Amniotic stem cell (primary cell): ENCODE measurements around the gene SLC2A6.

Experiments used
- DNase-seq: peaks from one replicate; lab custom pipeline; 2025; lab: John Stamatoyannopoulos, UW

SLC2A6 gene

DNA sequence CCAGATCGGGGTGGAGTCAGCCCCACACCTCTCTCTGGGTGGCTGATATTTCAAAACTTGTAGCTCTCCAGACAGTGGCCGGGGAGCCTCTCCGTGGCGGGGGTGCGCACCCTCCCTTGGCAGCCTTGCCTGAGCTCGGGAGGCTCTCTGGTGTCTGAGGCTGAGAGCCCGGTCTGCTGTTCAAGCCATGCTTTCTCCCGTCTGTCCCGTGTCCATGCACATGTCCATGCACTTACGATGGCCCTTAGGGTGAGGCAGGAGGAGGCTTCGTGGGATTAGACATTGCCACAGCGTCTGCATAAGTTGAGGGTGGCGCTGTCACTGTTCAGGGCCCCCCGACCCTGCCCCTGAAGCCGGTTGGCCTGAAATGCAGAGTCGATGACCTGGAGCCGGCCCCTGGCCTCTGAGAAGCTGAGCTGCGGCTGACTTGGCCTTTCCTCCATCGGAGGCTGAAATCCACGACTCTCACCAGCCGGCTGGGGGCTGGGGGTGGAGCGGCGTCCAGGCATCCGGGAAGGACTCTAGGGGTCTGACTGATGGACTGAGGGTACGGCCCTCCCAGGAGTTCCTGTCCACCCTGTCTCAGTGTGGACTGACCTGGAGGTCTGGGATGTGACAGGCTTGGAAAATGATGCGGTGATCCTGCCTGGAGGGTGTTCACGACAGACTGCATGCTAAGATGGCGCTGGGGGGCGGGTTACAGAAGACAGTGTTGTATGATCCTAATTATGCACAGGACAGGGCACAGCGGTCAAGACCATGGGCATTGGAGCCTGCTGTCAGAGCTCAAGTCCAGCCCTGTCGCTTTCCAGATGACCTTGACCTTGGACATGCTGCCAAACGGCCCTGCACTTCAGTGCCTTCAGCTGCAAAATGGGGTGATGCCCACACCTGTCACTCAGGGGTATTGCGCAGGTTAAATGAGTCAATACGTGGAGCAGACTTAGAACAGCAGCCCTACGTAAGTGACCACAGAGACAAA, 18.3 kb upstream of the SLC2A6 start:
- no peak for DNase-seq

DNA sequence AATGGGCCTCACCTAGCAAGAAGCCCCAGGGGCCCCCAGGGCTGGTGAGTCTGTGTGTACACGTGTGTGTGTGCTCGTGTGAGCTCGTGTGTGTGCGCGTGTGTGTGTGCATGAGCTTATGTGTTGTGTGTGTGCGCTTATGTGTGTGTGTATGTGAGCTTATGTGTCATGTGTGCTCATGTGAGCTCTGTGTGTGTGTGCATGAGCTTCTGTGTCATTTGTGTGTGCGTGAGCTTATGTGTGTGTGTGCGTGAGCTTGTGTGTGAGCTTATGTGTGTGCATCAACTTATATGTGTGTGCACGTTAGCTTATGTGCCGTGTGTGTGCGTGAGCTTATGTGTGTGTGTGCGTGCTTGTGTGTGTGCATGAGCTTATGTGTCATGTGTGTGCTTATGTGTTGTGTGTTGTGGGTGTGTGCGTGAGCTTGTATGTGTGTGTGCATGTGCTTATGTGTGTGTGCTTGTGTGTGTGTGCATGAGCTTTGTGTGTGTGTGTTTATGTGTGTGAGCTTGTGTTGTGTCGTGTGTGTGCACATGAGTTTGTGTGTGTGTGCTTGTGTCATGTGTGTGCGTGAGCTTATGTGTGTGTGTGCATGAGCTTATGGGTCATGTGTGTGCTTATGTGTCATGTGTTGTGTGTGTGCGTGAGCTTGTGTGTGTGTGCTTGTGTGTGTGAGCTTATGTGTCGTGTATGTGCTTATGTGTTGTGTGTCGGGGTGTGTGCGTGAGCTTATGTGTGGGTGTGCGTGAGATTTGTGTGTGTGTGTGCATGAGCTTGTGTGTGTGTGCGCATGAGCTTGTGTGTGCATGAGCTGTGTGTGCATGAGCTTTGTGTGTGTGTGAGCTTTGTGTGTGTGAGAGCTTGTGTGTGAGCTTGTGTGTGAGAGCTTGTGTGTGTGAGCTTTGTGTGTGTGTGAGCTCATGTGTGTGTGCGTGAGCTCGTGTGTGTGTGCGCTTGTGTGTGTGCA, 16.7 kb upstream of the SLC2A6 start:
- no peak for DNase-seq

DNA sequence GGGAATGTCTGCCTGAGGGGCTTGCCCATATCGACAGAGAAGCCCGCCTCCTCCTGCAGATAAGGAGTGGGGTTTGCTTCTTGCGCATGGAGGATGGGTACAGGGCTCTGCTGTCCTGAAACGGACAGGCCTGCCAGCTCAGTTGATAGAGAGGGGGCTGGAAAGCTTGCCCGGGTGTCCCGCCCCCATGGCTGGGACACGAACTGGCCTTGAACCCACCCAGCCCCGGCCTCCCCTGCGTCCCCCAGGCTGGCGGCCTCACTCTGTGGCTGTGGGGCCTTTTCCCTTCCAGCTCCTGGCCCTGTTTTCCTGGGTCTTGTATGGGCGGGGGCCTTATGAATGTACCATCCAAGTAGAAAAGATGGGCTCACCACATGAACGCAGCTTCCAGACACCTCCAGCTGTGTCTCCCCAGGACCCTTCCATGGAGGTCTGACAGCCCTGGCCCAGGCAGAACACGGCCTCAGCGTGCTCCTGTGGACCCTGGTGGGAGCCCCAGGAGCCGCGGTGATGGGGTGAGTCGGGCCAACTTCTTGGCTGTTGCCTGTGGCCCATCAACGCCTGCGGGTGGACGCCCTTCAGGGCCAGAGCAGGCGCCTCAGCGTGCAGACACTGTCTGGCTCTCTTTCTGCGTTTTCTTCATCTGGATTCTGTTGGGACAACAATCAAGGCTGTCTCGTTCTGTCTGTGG, 15.9 kb upstream of the SLC2A6 start:
- DNase-seq, result no peak

DNA sequence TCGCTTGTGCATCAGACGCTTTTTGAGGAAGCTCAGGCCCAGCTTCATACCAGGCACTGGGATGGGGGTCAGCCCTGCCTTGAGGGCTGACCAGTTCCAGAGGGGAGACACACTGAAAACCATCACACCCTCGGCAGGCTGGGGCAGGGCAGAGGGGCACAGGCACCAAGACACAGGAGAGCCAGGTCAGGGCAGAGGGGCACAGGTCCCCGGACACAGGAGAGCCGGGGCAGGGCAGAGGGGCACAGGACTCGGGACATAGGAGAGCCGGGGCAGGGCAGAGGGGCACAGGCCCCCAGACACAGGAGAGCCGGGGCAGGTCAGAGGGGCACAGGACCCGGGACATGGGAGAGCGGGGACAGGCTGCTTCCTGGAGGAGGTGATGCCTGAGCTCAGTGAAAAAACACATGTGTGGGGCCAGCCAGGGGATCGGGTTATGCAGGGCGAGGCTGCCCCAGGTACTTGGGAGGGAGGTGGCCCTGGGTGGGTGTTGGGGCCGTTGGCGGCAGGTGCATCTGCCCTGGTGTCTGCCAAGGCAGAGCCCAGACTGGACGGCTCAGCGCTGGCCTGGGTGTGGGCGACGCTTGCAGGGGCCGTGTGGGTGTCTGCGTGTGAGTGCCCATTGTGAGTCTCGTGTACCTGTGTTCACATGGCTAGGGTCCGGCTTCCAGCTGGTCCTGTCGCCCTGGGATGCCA, 15.1 kb upstream of the SLC2A6 start:
- DNase-seq, result no peak

DNA sequence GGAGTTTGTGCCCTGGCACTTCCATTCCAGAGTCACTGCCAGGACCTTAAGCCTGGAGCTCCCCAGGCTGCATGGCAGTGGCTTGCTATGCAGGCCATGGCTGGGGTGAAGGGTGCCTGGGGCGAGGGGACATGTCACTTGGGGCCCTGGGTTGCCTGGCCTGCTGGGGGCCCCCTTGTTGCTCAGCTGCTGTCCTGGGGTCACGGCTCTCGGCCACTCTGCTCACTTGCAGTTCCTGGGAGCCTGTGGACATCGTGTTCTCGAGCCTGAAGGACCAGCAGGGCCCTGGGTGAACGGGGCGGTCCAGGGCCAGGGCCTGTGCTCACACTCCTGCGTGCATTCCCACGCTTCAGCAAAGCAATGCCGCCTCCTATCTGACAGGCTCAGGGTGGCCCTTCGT, 14.5 kb upstream of the SLC2A6 start:
- no peak for DNase-seq

GRCh38 chr9:133492061-133493021, 13.4 kb upstream of the SLC2A6 start:
- DNase-seq, result no peak

- DNase-seq, result no peak
Measured at GRCh38 chr9:133491656-133491925, 12.7 kb upstream of the SLC2A6 start.

DNA sequence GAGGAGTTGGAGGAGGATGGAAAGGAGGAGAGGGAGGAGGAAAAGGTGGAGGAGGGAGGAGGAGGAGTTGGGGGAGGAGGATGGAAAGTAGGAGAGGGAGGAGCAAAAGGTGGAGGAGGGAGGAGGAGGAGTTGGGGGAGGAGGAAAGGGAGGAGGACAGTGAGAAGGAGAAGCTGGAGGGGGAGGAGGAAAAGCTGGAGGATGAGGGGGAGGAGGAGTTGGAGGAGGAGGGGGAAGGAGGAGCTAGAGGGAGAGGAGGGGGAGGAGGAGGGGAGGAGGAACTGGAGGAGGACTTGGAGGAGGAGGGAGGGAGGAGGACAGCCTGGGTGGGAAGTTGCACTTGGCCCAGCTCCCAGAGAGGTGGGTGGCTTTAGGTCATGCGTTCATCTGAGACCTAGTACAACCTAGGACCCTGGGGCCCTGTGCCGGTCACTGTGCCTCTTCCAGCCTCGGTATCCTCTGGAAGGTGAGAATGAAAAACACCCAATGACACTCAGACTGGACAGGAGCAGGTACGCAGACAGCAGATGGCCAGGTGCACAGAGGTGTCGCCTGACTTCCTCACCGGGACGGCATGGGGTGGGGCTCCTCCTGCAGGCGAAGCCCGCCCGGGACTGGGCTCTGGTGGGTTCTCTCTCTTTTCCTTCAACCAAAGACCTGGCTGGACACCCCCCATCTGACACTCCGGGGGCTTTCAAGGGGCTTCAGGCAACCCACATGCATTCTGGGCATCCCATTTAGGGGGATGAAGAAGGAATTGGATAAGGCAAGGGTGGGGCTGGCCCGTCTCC, 12.2 kb upstream of the SLC2A6 start:
- no peak for DNase-seq

GRCh38 chr9:133490201-133490681, 11.3 kb upstream of the SLC2A6 start:
- no peak for DNase-seq

DNA sequence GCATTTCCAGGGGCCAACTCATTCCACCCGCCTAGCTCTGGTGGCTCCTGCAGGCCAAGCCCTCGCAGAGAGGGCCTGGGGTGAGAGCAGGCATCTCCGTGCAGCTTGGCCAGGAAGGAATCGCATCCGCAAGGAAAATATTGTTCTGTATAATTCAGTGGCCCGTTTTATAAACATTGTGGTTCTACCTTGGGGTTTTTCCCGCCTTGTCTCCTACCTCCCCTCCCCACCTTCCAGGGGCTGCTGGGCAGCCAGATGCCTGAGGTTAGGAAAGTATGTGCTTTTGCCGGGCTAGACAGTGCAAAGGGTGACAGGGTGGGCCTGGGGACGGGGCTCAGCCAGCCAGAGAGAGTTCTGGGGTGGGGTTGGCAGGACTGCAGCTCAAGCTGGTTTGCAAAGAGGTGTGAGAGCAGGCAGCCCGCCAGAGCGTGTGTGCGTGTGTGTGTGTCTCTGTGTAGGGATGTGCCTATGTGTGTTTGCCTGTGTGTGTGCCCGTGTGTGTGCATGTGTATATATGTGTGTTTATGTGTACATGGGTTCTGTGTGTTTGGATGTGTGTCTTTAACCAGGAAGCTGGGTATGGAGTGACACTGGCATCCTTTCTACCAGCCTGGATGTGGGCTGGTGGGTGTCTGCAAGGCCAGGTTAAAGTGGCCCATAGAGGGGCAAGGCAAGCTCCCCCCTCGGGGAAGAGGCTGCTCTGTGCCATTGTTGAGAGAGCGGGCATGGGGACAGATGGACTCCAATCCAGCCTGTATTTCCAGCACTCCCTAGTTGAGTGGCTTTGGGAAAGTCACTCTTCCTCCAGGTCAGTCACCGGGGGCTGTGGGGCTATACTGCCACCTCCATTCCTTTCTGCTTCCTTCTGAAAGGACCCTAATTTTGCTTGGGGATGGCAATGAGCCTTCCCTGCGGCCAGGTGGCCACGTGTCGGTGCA, 10.6 kb upstream of the SLC2A6 start:
- no peak for DNase-seq

DNA sequence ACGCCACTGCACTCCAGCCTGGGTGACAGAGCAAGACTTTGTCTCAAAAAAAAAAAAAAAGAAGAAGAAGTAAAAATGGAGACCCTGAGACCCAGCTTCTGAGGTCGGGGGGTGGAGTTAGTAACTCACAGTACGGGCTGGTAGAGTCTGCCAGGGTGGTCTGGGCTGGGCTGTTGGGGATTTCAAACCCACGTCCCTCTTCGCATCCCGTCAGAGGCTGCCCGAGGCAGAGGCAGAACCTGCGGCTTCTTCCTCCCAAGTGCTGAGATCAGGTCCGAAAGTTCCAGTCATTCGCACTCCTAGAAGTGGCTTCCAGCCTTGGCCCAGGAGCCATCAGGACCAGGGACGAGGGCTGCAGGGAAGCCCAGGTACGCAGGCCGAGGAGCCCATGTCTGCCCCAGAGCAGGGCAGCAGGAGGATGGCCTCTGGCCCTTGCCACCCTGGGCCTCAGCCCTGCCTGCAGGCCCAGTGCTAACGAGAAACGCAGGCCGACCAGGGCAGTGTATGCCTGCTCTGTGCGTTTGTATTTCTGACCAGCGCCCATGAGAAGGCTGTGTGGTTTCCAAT, 9.9 kb upstream of the SLC2A6 start:
- DNase-seq, result no peak

DNA sequence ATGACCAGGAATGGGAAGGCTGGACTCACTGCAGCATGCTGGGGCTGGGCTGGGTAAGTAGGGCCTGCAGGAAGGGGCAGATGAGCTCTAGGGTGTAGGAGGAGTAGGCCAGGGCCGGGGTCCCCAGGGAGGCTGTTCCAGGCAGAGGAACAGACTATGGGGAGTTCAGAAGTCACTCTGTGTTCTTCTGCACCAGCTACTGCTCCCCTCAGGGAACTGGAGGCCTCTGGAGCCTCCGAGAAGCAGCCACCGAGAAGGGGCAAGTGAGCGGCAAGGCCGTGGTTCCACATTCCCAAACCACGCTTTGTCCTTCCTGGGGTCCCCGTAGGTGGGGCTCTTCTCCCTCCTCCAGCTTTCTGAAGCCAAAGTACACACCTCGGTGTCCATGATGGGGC, 8.4 kb upstream of the SLC2A6 start:
- DNase-seq, result no peak

DNA sequence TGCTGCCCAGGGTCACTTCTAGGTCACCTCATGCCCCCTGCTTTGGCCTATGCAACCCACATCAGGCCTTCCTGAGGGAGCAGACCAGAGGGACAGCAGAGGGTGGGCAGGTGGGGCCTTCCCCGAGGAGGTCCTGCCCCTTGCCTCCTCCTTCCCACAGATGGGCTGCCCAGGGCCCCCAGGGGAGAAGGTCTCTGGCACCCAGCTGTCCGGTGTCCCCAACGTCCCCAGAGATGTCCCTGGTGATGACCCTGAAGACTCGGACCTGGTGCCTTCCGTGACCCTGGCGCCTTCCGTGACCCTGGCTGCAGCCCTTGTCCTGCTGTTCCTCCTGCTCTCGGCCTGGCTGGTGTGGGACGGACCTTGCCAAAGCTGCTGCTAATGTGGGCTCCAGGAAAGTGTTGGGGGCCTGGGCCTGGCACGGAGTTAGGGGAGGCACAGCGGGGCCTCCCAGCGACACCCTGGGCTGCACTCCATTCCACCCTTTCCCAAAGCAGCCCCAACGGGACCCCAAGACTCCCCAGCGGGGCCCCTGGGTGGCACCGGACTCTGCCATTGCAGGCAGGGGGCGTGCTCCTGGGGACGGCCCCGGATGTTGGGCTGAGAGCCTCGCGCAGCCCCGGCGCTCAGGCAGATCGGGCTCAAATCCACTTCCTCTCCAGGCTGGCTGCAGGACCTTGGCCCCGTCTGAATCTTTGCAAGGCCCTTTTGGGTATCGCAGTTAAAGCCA, 6.8 kb upstream of the SLC2A6 start:
- no peak for DNase-seq

GRCh38 chr9:133484671-133485437, 6.0 kb upstream of the SLC2A6 start:
- DNase-seq, result no peak

- DNase-seq, result no peak
Measured at GRCh38 chr9:133483611-133484010, 4.7 kb upstream of the SLC2A6 start.

DNA sequence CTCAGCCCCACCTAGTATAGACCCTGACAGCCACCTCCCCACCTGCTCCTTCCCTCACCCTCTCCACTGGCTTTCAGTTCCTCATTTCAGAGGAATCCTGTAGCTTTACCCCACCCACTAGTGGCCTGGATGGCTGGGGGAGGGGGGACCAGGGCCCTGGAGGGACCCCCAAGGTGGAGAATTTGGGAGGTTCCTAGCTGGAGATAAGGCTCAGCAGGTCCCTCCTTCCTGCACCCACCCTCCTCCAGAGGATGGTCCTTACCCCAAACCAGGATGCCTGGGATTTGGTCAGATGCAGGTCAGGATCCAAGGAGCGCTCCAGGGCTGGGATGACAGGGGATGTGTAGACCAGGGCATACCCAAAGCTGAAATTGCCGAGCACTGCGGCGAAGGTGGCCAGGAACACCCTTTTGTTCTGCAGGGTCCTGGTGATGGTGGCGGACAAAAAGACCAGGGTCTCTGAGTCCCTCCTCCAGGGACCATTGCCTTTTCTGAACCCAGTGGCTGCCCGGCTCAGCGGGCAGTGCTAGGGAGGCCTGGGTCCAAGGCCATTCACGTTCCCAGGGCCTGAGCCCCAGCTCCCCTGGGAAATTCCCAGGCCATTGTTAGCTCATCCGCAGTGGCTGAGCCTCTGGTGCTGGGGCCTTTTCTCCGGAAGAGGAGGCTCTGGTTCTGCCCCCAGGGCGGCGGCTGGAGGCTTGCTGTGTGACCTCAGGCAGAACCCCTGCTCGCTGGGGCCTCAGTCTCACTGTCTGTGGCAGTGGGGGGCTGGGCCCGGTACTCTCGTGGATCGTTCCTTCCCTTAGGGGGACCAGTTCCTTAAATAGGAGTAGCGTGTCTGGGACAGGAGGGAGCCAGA, 678 bp downstream of the SLC2A6 start:
- DNase-seq, result no peak
